H1 (cell line): ENCODE measurements around the gene NEURL2. TPM values are rescaled to one million over a fixed set of nuclear protein-coding genes. Genes with fewer than 3 reads are reported as not detected.

Source experiments
- polyA plus RNA-seq, 7 experiments: library from polyadenylated mRNA; depleted of rRNA in 3 of 7; stranded (reverse) in 5 of 7; unstranded in 2 of 7; fragments of >200 nt in 5 of 7; fragments of 200-250 nt in 2 of 7; gene quantifications; 1 replicate in 5 of 7; 2 replicates in 1 of 7; 4 replicates in 1 of 7; pipeline versions ENCODE4 v1.2.1 to v1.2.3, GENCODE V29; 2011 to 2013; ENCODE audit warnings: missing spikeins in 2 of 7, mixed read lengths in 2 of 7
- total RNA-seq: library from RNA; stranded (reverse); fragmentation: NEBNext Ultra II Directional; extraction: Animal tissue kit (Norgen Biotek cat#: 25700); gene quantifications from 2 replicates; pipeline ENCODE4 v1.2.1, GENCODE V29; 2021
- TF ChIP-seq, protein P1 (sequence below): fragments of 300-600 bp; sonication (generic); IDR thresholded peaks from 2 replicates; pipeline ENCODE4 v1.7.1; 2012; ENCODE audit warnings: low read length, moderate library complexity, mild to moderate bottlenecking, inconsistent platforms; ENCODE audit not compliant: insufficient replicate concordance

Gene NEURL2
- total and polyA plus RNA-seq, 2 of the 8 experiments (the other 6 are each of a cell fraction or from before 2014, with no cell fraction given), result 6.9 TPM

DNA sequence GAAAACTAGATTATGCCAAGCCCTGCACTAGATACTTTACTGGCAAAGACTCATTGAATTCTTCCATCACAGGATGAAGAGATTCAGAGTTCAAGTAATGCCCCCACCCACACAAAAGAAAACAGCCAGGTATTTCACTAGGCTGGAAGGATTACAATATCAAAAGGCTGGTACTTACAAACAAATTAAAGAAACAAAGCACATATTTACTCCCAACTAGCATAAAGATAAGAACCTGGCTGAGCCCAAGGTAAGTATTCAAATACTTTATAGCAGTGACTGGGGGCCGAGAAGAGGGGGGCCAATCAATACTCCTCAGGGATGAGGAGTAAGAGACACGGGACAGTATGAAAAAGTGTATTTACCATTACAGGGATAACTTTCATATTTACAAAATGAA, 37.5 kb downstream of the NEURL2 start (continued):
- TF ChIP-seq, protein P1, sequence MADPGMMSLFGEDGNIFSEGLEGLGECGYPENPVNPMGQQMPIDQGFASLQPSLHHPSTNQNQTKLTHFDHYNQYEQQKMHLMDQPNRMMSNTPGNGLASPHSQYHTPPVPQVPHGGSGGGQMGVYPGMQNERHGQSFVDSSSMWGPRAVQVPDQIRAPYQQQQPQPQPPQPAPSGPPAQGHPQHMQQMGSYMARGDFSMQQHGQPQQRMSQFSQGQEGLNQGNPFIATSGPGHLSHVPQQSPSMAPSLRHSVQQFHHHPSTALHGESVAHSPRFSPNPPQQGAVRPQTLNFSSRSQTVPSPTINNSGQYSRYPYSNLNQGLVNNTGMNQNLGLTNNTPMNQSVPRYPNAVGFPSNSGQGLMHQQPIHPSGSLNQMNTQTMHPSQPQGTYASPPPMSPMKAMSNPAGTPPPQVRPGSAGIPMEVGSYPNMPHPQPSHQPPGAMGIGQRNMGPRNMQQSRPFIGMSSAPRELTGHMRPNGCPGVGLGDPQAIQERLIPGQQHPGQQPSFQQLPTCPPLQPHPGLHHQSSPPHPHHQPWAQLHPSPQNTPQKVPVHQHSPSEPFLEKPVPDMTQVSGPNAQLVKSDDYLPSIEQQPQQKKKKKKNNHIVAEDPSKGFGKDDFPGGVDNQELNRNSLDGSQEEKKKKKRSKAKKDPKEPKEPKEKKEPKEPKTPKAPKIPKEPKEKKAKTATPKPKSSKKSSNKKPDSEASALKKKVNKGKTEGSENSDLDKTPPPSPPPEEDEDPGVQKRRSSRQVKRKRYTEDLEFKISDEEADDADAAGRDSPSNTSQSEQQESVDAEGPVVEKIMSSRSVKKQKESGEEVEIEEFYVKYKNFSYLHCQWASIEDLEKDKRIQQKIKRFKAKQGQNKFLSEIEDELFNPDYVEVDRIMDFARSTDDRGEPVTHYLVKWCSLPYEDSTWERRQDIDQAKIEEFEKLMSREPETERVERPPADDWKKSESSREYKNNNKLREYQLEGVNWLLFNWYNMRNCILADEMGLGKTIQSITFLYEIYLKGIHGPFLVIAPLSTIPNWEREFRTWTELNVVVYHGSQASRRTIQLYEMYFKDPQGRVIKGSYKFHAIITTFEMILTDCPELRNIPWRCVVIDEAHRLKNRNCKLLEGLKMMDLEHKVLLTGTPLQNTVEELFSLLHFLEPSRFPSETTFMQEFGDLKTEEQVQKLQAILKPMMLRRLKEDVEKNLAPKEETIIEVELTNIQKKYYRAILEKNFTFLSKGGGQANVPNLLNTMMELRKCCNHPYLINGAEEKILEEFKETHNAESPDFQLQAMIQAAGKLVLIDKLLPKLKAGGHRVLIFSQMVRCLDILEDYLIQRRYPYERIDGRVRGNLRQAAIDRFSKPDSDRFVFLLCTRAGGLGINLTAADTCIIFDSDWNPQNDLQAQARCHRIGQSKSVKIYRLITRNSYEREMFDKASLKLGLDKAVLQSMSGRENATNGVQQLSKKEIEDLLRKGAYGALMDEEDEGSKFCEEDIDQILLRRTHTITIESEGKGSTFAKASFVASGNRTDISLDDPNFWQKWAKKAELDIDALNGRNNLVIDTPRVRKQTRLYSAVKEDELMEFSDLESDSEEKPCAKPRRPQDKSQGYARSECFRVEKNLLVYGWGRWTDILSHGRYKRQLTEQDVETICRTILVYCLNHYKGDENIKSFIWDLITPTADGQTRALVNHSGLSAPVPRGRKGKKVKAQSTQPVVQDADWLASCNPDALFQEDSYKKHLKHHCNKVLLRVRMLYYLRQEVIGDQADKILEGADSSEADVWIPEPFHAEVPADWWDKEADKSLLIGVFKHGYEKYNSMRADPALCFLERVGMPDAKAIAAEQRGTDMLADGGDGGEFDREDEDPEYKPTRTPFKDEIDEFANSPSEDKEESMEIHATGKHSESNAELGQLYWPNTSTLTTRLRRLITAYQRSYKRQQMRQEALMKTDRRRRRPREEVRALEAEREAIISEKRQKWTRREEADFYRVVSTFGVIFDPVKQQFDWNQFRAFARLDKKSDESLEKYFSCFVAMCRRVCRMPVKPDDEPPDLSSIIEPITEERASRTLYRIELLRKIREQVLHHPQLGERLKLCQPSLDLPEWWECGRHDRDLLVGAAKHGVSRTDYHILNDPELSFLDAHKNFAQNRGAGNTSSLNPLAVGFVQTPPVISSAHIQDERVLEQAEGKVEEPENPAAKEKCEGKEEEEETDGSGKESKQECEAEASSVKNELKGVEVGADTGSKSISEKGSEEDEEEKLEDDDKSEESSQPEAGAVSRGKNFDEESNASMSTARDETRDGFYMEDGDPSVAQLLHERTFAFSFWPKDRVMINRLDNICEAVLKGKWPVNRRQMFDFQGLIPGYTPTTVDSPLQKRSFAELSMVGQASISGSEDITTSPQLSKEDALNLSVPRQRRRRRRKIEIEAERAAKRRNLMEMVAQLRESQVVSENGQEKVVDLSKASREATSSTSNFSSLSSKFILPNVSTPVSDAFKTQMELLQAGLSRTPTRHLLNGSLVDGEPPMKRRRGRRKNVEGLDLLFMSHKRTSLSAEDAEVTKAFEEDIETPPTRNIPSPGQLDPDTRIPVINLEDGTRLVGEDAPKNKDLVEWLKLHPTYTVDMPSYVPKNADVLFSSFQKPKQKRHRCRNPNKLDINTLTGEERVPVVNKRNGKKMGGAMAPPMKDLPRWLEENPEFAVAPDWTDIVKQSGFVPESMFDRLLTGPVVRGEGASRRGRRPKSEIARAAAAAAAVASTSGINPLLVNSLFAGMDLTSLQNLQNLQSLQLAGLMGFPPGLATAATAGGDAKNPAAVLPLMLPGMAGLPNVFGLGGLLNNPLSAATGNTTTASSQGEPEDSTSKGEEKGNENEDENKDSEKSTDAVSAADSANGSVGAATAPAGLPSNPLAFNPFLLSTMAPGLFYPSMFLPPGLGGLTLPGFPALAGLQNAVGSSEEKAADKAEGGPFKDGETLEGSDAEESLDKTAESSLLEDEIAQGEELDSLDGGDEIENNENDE, result peak; percentile 82
- TF ChIP-seq, all 59 proteins: peak for 5
